ENCODE data around the gene ATG14. TPM values are rescaled to one million over a fixed set of nuclear protein-coding genes. Genes with fewer than 3 reads are reported as not detected.
A peak's percentile ranks its signal among the peaks of the same experiment; 100 is the strongest.

Gene ATG14
- total and polyA plus RNA-seq, 2 of the 13 experiments (the other 11 are each of a cell fraction or from before 2014, with no cell fraction given), result 7.2 to 9.1 TPM

GRCh38 chr14:55411426-55412389 is at the start of gene ATG14 (continued):
- peak; percentile 84; the same call in 1 of the 2 replicates for TF ChIP-seq ZNF280B (CRISPR knock-in tag; IDR thresholded peaks at IDR 0.05; ENCODE audit: borderline replicate concordance)
- TF ChIP-seq HIVEP1 (CRISPR knock-in tag; IDR thresholded peaks at IDR 0.05), result peak; percentile 51; the same call in 1 of the 2 replicates
- TF ChIP-seq PPARG (CRISPR knock-in tag; conservative IDR thresholded peaks at IDR 0.05), result no peak; the same call in 1 of the 2 replicates
- peak; percentile 41 for TF ChIP-seq AGO1 (IDR thresholded peaks at IDR 0.05; ENCODE audit: low read depth, low read length, poor library complexity, severe bottlenecking)
- TF ChIP-seq ZNF672 (CRISPR knock-in tag; IDR thresholded peaks at IDR 0.05), result no peak
- peak; percentile 11; the same call in 1 of the 2 replicates for TF ChIP-seq CTCF (CRISPR knock-in tag; IDR thresholded peaks at IDR 0.05)
- TF ChIP-seq YEATS4 (CRISPR knock-in tag; IDR thresholded peaks at IDR 0.05; ENCODE audit: borderline replicate concordance), result peak; percentile 76
- TF ChIP-seq GATAD2A (CRISPR knock-in tag; IDR thresholded peaks at IDR 0.05), result peak; percentile 60
- TF ChIP-seq AGO2 (optimal IDR thresholded peaks at IDR 0.05; ENCODE audit: low read depth, low read length), result peak; percentile 68
- TF ChIP-seq AHR (CRISPR knock-in tag; IDR thresholded peaks at IDR 0.05), result no peak; the same call in 1 of the 2 replicates
- no peak for TF ChIP-seq TFAP4 (IDR thresholded peaks at IDR 0.05; ENCODE audit: borderline replicate concordance, low read depth)
- TF ChIP-seq FOXO1 (CRISPR knock-in tag; IDR thresholded peaks at IDR 0.05), result peak; percentile 77
- 0 out of 2 replicates have a peak, but pooled peaks have one; percentile 32 for TF ChIP-seq BCL3 (CRISPR knock-in tag; IDR thresholded peaks at IDR 0.05)
- TF ChIP-seq ZNF124 (CRISPR knock-in tag; IDR thresholded peaks at IDR 0.05), result no peak; the same call in 1 of the 2 replicates
- no peak for TF ChIP-seq NBN (conservative IDR thresholded peaks at IDR 0.05)
- TF ChIP-seq IRX3 (CRISPR knock-in tag; IDR thresholded peaks at IDR 0.05; ENCODE audit: borderline replicate concordance, low read depth), result peak; percentile 27; the same call in 1 of the 2 replicates
- no peak for TF ChIP-seq RARG (CRISPR knock-in tag; IDR thresholded peaks at IDR 0.05; ENCODE audit: low read depth)
- peak; percentile 96 for TF ChIP-seq NRL (CRISPR knock-in tag; IDR thresholded peaks at IDR 0.05; ENCODE audit: borderline replicate concordance)
- no peak for TF ChIP-seq PREB (CRISPR knock-in tag; IDR thresholded peaks at IDR 0.05)
- TF ChIP-seq PHF8 (CRISPR knock-in tag; IDR thresholded peaks at IDR 0.05), result peak; percentile 94
- no peak for TF ChIP-seq HHEX (CRISPR knock-in tag; IDR thresholded peaks at IDR 0.05)
- no peak for TF ChIP-seq ZNF207 (IDR thresholded peaks at IDR 0.05; ENCODE audit: borderline replicate concordance)
- peak; percentile 66; the same call in 1 of the 2 replicates for TF ChIP-seq DR1 (CRISPR knock-in tag; IDR thresholded peaks at IDR 0.05)

All from HepG2 (cell line).